GM10847 (cell line): Measurements from ENCODE around the gene LTA4H.

Experiments
- POLR2A ChIP-seq: IDR thresholded peaks from 2 replicates; pipeline ENCODE4 v1.6.1; 2011; ENCODE audit not compliant: insufficient read length; ENCODE audit errors: extremely low read depth

The LTA4H gene

DNA sequence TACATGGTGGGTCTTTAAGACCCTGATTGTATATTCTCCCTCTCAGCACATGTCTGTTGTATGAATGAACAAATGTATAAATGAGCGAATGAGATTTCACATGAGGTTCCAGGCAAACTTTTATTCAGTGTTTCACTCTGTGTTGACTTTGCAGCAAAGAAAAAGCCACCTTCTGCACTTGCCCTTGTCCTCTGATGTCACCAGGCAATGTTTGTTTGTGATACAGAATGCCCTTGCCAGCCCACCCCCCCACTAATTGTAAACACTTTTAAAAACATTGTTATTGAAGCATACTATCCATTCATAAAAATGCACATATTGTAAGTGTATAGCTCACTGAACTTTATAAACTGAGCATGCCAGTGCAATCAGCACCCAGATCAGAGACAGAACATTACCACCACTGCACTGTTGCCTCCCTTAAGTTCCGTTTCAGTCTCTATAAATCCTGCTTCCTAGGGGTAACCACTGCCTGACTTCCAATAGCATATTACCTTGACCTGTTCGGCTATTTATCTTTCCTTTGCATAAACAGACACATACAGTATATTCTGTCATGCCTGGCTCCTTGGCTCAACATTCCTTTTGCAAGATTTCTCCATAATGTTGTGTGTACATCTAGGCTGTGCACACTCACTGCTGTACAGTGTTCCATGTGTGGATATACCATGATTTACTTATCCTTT is 11.3 kb upstream of the LTA4H start:
- TF ChIP-seq POLR2A, result no peak

GRCh38 chr12:96045566-96045965 is 10.2 kb upstream of the LTA4H start:
- TF ChIP-seq POLR2A, result no peak

- TF ChIP-seq POLR2A, result no peak
Observed at GRCh38 chr12:96044943-96045290, 9.5 kb upstream of the LTA4H start.

DNA sequence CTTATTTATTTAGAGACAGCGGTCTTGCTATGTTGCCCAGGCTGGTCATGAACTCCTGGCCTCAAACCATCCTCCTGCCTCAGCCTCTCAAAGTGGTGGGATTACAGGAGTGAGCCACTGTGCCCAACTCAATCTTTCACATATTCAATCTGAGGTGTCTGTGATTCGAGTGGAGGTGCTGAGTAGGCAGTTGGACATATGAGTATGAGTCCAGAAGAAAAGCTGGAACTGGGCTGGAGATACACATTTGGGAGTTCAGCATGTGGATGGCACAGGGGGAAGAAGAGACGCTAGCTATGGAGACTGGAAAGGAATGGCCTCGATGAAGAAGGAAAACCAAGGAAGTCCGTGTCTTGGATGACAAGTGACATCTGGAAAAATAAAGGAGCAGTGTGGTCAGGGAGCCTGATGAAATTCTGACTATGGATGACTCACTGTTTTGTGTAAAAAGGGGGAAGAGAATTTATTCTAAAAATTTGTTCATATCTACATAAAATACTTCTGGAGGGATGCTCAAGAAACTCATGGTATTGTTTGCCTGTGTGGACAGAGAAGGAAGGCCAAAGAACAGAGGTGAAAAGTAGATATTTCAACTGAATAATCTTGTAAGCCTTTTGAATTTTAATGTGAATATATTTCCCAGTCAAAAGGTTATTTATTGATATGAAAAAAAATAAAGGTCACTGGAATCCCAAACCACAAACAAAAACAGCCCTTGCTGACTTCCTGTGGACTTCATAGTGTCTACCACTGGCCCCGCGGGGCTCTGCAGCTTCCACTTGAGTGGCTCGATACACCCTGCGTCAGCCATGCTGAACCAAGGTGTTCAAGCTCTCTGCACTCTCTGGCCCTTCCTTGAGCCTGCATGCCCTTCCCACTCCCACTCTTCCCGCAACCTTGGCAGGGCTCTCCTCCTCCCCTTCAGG is 8.9 kb upstream of the LTA4H start:
- TF ChIP-seq POLR2A, result no peak

DNA sequence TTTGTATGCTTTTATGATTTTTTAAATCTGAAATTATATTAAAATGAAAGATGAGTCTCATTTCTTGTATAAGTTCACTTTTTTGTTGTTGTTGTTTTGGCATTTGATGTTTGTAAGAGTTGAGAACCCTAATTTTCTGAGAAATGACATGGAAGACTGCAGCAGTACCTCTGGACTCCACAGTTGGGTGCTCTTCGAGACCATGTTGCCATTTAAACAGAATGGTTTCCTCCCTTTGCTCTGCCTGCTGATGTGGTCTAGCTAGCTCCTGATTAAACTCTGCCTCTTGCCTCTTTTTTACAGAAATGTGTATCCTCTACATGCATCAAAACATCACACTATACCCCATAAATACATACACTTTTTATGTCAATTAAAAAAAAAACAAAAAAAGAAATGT is 5.8 kb upstream of the LTA4H start:
- no peak for TF ChIP-seq POLR2A

- TF ChIP-seq POLR2A, result no peak
Observed at GRCh38 chr12:96040305-96041133, 5.1 kb upstream of the LTA4H start.

DNA sequence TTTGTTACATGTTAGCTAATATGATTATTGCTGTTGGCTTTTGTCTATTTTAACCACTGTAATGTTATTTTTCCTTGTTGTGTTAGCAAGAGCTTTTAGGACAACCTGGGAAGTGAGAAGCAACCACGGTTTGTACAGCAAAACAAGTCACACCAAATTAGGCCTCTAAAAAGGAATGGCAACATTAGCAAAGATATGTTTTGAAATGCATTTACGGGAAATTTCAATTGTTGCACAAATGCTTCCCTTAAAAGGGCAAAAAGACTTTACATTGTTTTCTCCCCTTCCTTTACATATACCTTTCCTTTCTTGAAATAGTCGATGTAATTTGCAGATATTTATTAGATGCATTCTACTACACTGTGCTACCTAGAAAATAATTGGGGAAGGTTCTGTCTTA is 4.1 kb upstream of the LTA4H start:
- no peak for TF ChIP-seq POLR2A

DNA sequence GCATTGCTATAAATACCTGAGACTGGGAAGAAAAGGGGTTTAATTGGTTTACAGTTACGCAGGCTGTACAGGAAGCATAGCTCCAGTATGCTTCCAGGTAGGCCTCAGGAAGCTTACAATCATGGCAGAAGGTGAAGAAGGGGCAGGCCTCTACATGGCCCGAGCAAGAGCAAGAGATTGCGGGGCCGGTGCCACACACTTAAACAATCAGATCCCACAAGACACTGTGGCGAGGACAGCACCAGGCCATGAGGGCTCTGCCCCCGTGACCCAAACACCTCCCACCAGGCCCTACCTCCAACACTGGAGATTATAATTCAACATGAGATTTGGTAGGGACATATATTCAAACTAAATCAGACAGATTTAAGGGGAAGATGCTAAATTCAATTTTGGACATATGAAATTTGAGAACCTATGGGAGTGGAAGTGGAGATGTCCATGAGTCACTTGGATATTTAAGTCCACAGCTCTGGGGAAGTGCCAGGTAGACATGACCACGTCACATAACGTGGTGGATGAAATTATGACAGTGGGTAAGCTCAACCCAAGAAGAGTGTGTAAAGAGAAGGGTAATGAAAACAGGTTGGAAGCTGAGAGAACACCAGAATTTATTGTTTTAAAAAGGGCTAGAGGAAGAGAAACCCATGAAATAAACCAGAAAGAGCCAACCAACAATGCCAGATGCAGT is 1.5 kb upstream of the LTA4H start:
- TF ChIP-seq POLR2A, result no peak

DNA sequence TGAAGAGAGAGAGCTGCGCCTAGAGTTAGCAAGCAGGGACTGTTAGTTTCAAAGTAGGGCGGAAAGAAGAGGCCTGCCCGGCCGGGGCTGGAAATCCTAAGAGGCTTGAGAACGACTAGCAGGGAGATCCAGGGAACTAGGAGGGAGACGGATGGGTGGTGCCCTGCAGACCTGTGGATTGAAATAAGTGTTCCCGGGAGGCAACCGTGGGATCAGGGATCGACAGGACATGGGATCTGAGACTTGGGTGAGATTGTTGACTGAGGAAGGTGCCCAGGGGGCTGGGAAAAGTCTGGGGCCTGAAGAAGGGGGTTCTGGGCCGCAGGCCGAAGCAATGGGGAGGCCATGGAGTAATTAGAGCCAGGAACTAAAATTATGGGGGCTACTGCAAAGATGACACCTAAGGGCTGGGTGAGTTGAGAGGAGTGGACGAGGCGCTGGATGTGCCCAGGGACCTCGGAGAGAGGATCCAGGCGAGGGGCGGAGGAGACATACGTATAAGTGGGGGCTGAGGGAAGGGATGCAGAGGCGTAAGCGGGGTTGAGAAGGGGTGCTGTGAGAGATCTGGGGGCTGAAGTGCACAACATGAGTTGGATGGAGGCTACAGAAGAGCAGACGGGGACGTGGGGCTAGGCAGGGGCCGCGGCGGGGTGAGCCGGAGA is 635 bp downstream of the LTA4H start:
- TF ChIP-seq POLR2A, result no peak

- TF ChIP-seq POLR2A, result no peak
Observed at GRCh38 chr12:96033549-96034389, 1.6 kb downstream of the LTA4H start.

DNA sequence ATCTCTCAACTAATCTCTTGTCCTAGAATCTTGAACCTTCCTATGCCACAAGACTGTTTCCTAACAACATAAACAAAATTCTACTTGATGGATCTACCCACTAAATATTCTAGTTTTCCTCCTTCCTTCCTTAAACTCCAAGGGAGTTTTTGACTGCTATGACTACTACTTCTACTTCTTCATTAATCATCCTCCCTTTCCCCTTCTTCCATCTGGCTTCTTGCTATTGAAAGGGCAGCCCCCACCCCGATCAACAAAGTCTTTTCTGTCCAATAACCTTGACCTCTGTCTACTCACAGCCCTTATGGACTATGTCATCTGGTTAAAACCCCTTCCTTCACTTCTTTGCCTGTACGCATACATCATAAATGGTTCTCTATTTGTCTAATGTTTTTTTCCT is 5.6 kb downstream of the LTA4H start:
- TF ChIP-seq POLR2A, result no peak

DNA sequence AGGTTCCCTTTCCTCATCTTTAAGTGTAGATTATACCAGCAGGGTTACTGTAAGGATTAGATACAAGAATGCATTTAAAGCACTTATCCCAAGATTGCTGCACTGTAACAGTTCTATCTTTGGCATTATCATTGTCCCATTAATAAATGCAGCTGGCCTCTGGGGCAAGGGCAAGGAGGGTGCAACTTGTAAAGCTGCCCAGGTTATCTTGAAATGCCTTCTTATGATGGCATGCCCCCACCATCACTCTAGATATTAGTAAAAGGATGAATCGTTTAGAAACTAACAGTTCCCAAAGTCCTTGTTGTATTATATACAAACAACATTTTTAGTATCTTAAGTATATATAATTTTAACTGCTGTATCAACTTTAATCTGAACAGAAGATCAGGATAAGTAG is 6.8 kb downstream of the LTA4H start:
- no peak for TF ChIP-seq POLR2A

GRCh38 chr12:96026331-96026730 is 9.1 kb downstream of the LTA4H start:
- TF ChIP-seq POLR2A, result no peak

DNA sequence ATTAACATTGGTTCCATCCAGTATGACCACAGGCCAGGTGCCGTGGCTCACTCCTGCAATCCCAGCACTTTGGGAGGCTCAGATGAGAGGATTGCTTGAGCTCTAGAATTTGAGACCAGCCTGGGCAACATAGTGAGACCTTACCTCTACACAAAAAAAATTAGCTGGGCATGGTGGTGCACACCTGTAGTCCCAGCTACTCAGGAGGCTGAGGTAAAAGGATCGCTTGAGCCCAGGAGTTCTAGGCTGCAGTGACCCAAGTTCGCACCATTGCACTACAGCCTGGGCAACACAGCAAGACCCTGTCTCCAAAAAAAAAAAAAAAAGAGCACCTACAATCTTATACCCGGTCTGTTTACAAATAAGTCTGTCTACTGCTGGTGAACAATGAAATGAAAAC is 9.9 kb downstream of the LTA4H start:
- TF ChIP-seq POLR2A, result no peak
